ENCODE measurements around the gene EPHB3. TPM values are rescaled to one million over a fixed set of nuclear protein-coding genes. Genes with fewer than 3 reads are reported as not detected.

EPHB3 gene
- total and polyA plus RNA-seq, 2 donors (not counting 3 experiments of a cell fraction or from before 2014, with no cell fraction given): 0.01 TPM; not detected in 1

GRCh38 chr3:184568924-184569829, 7.6 kb downstream of the EPHB3 start:
- POLR2A ChIA-PET: no interaction called here
- Histone ChIP-seq H3K4me2 (ENCODE audit: insufficient read depth, low read length) (peak overlapping the region; percentile 50), H3K36me3 (ENCODE audit: control insufficient read depth in 2 of 2, extremely low read depth in 1 of 2, insufficient read depth in 2 of 2, low read length in 2 of 2) (no peaks in the 10 kb centered on the region), H3K27ac (ENCODE audit: insufficient read depth, low read depth, low read length) (no peak overlapping the region), H3K9ac (replicated peaks; ENCODE audit: extremely low read depth, insufficient read depth, low read length) (no peak overlapping the region), H3K9me3 (replicated peaks; ENCODE audit: control insufficient read depth, insufficient read depth, low read length) (no peaks in the 10 kb centered on the region), H3K4me1 (ENCODE audit: control insufficient read depth, extremely low read depth, insufficient read depth, low read length) (no peaks in the 10 kb centered on the region), H2AFZ (ENCODE audit: low read depth, low read length) (peak overlapping the region; percentile 69), H3K27me3 (ENCODE audit: control insufficient read depth in 2 of 2, insufficient read depth in 2 of 2, low read length in 2 of 2) (peaks cover 21 to 31% of the 10 kb centered on the region in 2 experiments), H4K20me1 (replicated peaks; ENCODE audit: control insufficient read depth, extremely low read depth, insufficient read depth, low read length) (no peaks in the 10 kb centered on the region), H3K4me3 (replicated peaks in 1 of 3; ENCODE audit: insufficient read depth in 1 of 3, low read depth in 1 of 3, low read length in 3 of 3) (peak overlapping the region in 2 of 3 experiments; percentile 19 to 26), H3K79me2 (ENCODE audit: control insufficient read depth, insufficient read depth, low read length) (no peaks in the 10 kb centered on the region), H3K9me1 (replicated peaks; ENCODE audit: control insufficient read depth, extremely low read depth, insufficient read depth, low read length) (no peaks in the 10 kb centered on the region)
- FAIRE-seq (peak; percentile 64), DNase-seq (ENCODE audit: low read depth, low spot score) (peak; percentile 14)
- intact Hi-C loops (cut with micrococcal nuclease) (no loop called here), dilution Hi-C loops (cut with MboI; ENCODE audit: extremely low pct_ligation_motif_present, low sequenced_read_pairs) (no loop called here)
- peak; percentile 86 for TF ChIP-seq EZH2 (IDR thresholded peaks at IDR 0.05; ENCODE audit: borderline replicate concordance, low read depth, low read length, severe bottlenecking)
- TF ChIP-seq MYC (IDR thresholded peaks at IDR 0.05; ENCODE audit: low read depth, low read length): no peak
- CTCF ChIA-PET: interaction anchor here (1.6 kb wide), 1 partner anchor 8 kb away, joined by 6 read pairs; the partner anchor contains the start of gene EPHB3
- no TSS peak for BruUV-seq (replicated peaks)

GRCh38 chr3:184570035-184570434, 8.4 kb downstream of the EPHB3 start:
- Histone ChIP-seq H3K4me2 (ENCODE audit: insufficient read depth, low read length) (no peak overlapping the region), H3K4me1 (ENCODE audit: control insufficient read depth, extremely low read depth, insufficient read depth, low read length) (no peaks in the 10 kb centered on the region), H3K36me3 (ENCODE audit: control insufficient read depth in 2 of 2, extremely low read depth in 1 of 2, insufficient read depth in 2 of 2, low read length in 2 of 2) (no peaks in the 10 kb centered on the region), H4K20me1 (replicated peaks; ENCODE audit: control insufficient read depth, extremely low read depth, insufficient read depth, low read length) (no peaks in the 10 kb centered on the region), H3K9ac (replicated peaks; ENCODE audit: extremely low read depth, insufficient read depth, low read length) (no peak overlapping the region), H3K79me2 (ENCODE audit: control insufficient read depth, insufficient read depth, low read length) (no peaks in the 10 kb centered on the region), H3K27me3 (ENCODE audit: control insufficient read depth in 2 of 2, insufficient read depth in 2 of 2, low read length in 2 of 2) (peaks cover 19 to 22% of the 10 kb centered on the region in 2 experiments), H3K27ac (ENCODE audit: insufficient read depth, low read depth, low read length) (no peak overlapping the region), H3K9me1 (replicated peaks; ENCODE audit: control insufficient read depth, extremely low read depth, insufficient read depth, low read length) (no peaks in the 10 kb centered on the region), H3K9me3 (replicated peaks; ENCODE audit: control insufficient read depth, insufficient read depth, low read length) (no peaks in the 10 kb centered on the region), H2AFZ (ENCODE audit: low read depth, low read length) (no peak overlapping the region), H3K4me3 (replicated peaks in 1 of 3; ENCODE audit: insufficient read depth in 1 of 3, low read depth in 1 of 3, low read length in 3 of 3) (no peak overlapping the region)
- ChIA-PET POLR2A (no interaction called here), CTCF (interaction anchor here (1.6 kb wide), 1 partner anchor 9 kb away, joined by 6 read pairs; the partner anchor contains the start of gene EPHB3)
- FAIRE-seq (no peak), DNase-seq (ENCODE audit: low read depth, low spot score) (no peak)
- BruUV-seq (replicated peaks): no TSS peak
- dilution Hi-C loops (cut with MboI; ENCODE audit: extremely low pct_ligation_motif_present, low sequenced_read_pairs): no loop called here
- intact Hi-C loops (cut with micrococcal nuclease): no loop called here
- no peak for TF ChIP-seq CTCF (IDR thresholded peaks at IDR 0.05; ENCODE audit: extremely low read depth in 1 of 2, insufficient read depth in 1 of 2, low read depth in 1 of 2, low read length in 2 of 2)
- no peak for TF ChIP-seq POLR2A (IDR thresholded peaks at IDR 0.05; ENCODE audit: low read depth, low read length)
- no peak for TF ChIP-seq EZH2 (IDR thresholded peaks at IDR 0.05; ENCODE audit: borderline replicate concordance, low read depth, low read length, severe bottlenecking)
- TF ChIP-seq MAX (IDR thresholded peaks at IDR 0.05; ENCODE audit: insufficient read depth, insufficient read length): no peak
- TF ChIP-seq JUN (IDR thresholded peaks at IDR 0.05; ENCODE audit: borderline replicate concordance, insufficient read depth, insufficient read length, low read depth): no peak
- no peak for TF ChIP-seq FOS (IDR thresholded peaks at IDR 0.05; ENCODE audit: borderline replicate concordance, insufficient read depth, low read length)
- no peak for TF ChIP-seq MYC (IDR thresholded peaks at IDR 0.05; ENCODE audit: low read depth, low read length)
- TF ChIP-seq POLR2AphosphoS5 (IDR thresholded peaks at IDR 0.05; ENCODE audit: insufficient read depth, low read depth, low read length): no peak
- TF ChIP-seq GATA2 (IDR thresholded peaks at IDR 0.05; ENCODE audit: insufficient read depth, insufficient read length, low read depth, low read length): no peak

Data from endothelial cell of umbilical vein (primary cell).